Measurements from ENCODE around the gene HNF1B.

DNA sequence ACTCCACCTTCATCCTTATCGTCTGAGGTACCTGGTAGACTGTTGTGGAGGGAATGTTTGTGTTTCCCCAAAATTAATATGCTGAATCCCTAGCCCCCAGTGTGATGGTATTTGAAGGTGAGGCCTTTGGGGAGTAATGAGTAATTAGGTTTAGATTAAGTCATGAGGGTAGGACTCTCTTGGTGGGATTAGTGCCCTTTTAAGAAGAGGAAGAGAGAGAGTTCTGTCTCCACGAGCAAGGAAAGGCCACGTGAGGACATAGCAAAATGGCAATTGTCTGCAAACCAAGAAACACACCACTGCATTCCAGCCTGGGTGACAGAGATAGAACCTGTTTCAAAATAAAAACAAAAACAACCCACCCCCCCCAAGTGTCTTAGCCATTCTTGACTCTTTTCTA, 80.6 kb downstream of the HNF1B start:
- TF ChIP-seq CTCF (IDR thresholded peaks at IDR 0.05) (no peak), POLR2A (IDR thresholded peaks at IDR 0.05) (no peak)

All from right lobe of liver (tissue), 4 donors.